Thyroid gland (tissue), 4 donors: ENCODE results near the gene ATP6V0A4.

Experiments
- CTCF ChIP-seq, 6 experiments: fragments of 200-600 bp in 3 of 6; fragments of 450-650 bp in 3 of 6; sonication (generic) in 3 of 6; IDR thresholded peaks; one replicate each; pipeline ENCODE4 v1.5.1; 2016 to 2019; ENCODE audit warnings: antibody characterized with exemption in 6 of 6, mild to moderate bottlenecking in 2 of 6, inconsistent platforms in 1 of 6, moderate library complexity in 1 of 6
- POLR2A ChIP-seq, 2 donors: fragments of 450-650 bp; IDR thresholded peaks; one replicate each; pipeline ENCODE4 v1.6.1; 2017; ENCODE audit warnings: antibody characterized with exemption in 2 of 2, mild to moderate bottlenecking in 2 of 2, moderate library complexity in 1 of 2

DNA sequence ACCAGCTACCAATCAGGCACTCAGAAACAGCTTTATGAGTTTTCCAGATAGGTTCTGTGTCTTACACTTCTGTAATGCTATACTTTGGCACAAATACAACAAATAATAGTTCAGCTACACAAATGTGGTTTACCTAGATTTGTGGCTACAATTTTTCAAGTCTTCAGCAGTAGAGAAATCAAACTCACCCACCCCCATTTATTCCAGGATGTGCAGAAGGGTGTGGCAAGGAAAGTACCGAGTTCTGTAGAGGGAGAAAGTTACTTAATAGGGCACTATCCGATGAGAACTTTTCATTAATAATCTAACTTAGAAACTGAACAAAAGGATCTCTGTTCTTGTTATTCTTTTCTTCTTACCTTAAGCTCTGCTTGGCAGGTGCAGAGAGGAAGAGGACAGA, 30.3 kb upstream of the ATP6V0A4 start:
- no peak for TF ChIP-seq CTCF (IDR thresholded peaks at IDR 0.05)
- no peak for TF ChIP-seq POLR2A (IDR thresholded peaks at IDR 0.05)
